Activated B cell treated with CpG ODN at 0.5 μM for 24 hours (primary cell): Measurements from ENCODE around the gene PGAP2. TPM values are rescaled to one million over a fixed set of nuclear protein-coding genes. Genes with fewer than 3 reads are reported as not detected.
"Not testable (repeated sequence)": the region's sequence is repeated elsewhere in the genome, so short reads cannot be mapped to it uniquely, and the experiment has no call there.

ENCODE experiments used
- ATAC-seq: fragments of 200-7000 bp; cut with Tn5 transposase; one replicate; pipeline ENCODE4 v1.10.0; 2021; ENCODE audit warnings: low read depth, mild to moderate bottlenecking, moderate library complexity
- CTCF ChIA-PET: fragments of 350-600 bp; sonication (Branson Sonifier 250); formaldehyde crosslinking; loops from one replicate; lab custom pipeline; 2021; ENCODE audit warnings: antibody characterized with exemption; lab: Charles Lee
- POLR2A ChIA-PET: fragments of 350-600 bp; sonication (Branson Sonifier 250); formaldehyde crosslinking; loops from one replicate; lab custom pipeline; 2021; ENCODE audit warnings: antibody characterized with exemption; lab: Charles Lee
- DNase-seq: peaks from one replicate; pipeline ENCODE4 v3.0.0; 2022
- H3K27ac Mint-ChIP-seq: one replicate; pipeline ENCODE4 v1.8.0; 2020; ENCODE audit warnings: mixed read lengths
- H3K27me3 Mint-ChIP-seq: one replicate; pipeline ENCODE4 v1.8.0; 2021; ENCODE audit warnings: mixed read lengths
- H3K36me3 Mint-ChIP-seq: one replicate; pipeline ENCODE4 v1.8.0; 2021; ENCODE audit warnings: low read depth, mixed read lengths
- H3K4me1 Mint-ChIP-seq: one replicate; pipeline ENCODE4 v1.8.0; 2021; ENCODE audit warnings: mixed read lengths
- H3K4me3 Mint-ChIP-seq: one replicate; pipeline ENCODE4 v1.8.0; 2020; ENCODE audit warnings: mild to moderate bottlenecking, mixed read lengths
- H3K9me3 Mint-ChIP-seq: one replicate; pipeline ENCODE4 v1.8.0; 2020; ENCODE audit warnings: mixed read lengths
- intact Hi-C: fragments of 100-400 bp; cut with micrococcal nuclease; formaldehyde crosslinking; loops from one replicate; pipeline ENCODE4 v1.15.1; 2024
- total RNA-seq: library from RNA; stranded (reverse); gene quantifications from 2 replicates; pipeline ENCODE4 v1.2.3, GENCODE V29; 2022
- TF ChIP-seq, protein P1 (sequence below): fragments of 200-600 bp; IDR thresholded peaks from one replicate; pipeline ENCODE4 v1.8.0; 2022; ENCODE audit warnings: antibody characterized with exemption, mild to moderate bottlenecking

Gene PGAP2
- total RNA-seq, 1 donor from 2014 or later, result 25.0 TPM

DNA sequence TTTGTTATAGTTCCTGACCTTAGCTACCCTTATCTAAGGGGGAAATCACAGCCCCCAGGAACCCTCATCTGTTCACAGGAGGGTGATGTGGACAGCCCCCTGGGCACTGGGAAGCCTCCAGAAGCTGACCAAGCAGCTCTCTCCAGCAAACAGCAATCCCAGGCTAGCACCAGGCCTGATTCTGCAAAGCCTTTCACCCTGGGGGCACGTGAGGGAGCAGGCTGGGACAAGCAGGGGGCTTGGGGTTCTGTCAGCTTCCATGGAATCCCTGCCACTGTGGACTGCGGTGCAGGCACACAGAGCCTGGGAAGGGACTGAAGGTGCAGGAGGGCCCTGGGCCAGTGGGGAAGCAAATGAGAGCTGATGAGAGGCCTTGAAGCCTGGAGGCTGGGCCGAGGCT, 2.1 kb downstream of the PGAP2 start:
- H3K9me3 Mint-ChIP-seq, result no peaks in the 10 kb centered on the region
- H3K4me1 Mint-ChIP-seq, result peaks cover 13% of the 10 kb centered on the region
- intact Hi-C loops, result no loop called here
- no peak overlapping the region for H3K27ac Mint-ChIP-seq
- ATAC-seq (no peak), DNase-seq (no peak)
- CTCF ChIA-PET, result interaction anchor here (1.2 to 4.2 kb wide), 2 partner anchors 29 to 262 kb away, joined by 5 to 36 read pairs; partner anchors contain the start of gene RHOG
- TF ChIP-seq, protein P1, sequence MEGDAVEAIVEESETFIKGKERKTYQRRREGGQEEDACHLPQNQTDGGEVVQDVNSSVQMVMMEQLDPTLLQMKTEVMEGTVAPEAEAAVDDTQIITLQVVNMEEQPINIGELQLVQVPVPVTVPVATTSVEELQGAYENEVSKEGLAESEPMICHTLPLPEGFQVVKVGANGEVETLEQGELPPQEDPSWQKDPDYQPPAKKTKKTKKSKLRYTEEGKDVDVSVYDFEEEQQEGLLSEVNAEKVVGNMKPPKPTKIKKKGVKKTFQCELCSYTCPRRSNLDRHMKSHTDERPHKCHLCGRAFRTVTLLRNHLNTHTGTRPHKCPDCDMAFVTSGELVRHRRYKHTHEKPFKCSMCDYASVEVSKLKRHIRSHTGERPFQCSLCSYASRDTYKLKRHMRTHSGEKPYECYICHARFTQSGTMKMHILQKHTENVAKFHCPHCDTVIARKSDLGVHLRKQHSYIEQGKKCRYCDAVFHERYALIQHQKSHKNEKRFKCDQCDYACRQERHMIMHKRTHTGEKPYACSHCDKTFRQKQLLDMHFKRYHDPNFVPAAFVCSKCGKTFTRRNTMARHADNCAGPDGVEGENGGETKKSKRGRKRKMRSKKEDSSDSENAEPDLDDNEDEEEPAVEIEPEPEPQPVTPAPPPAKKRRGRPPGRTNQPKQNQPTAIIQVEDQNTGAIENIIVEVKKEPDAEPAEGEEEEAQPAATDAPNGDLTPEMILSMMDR, result no peak
- peaks cover 5% of the 10 kb centered on the region for H3K36me3 Mint-ChIP-seq
- no peak overlapping the region for H3K4me3 Mint-ChIP-seq
- POLR2A ChIA-PET, result interaction anchor here (1.7 to 7.4 kb wide), 2 partner anchors 15 to 30 kb away, joined by 6 to 46 read pairs; partner anchors contain the start of gene RHOG
- H3K27me3 Mint-ChIP-seq, result no peaks in the 10 kb centered on the region

DNA sequence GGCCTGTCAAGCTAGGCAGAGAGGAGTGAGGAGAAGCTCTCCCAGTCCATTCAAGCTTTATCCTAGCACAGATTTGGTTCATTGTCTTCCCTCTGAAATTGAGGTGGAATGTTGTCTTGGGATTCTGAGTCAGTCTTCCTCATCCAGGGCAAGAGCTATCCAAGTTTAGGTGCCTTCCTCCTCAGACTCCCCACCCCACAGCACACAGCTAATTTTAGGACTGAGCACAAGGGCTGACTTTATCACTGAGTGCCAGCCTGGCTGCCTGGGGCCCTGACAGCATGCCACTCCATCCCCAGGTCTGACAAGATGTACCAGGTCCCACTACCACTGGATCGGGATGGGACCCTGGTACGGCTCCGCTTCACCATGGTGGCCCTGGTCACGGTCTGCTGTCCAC, 2.6 kb downstream of the PGAP2 start:
- Mint-ChIP-seq H3K36me3 (peaks cover 5% of the 10 kb centered on the region), H3K4me1 (peaks cover 13% of the 10 kb centered on the region), H3K9me3 (no peaks in the 10 kb centered on the region), H3K4me3 (no peak overlapping the region), H3K27ac (no peak overlapping the region), H3K27me3 (no peaks in the 10 kb centered on the region)
- no peak for DNase-seq
- intact Hi-C loops, result no loop called here
- ATAC-seq, result no peak
- TF ChIP-seq, protein P1, result no peak
- CTCF ChIA-PET, result interaction anchor here (1.2 to 4.2 kb wide), 2 partner anchors 29 to 262 kb away, joined by 5 to 36 read pairs; partner anchors contain the start of gene RHOG
- POLR2A ChIA-PET, result interaction anchor here (7.4 kb wide), 1 partner anchor 29 kb away, joined by 46 read pairs; the partner anchor contains the start of gene RHOG

DNA sequence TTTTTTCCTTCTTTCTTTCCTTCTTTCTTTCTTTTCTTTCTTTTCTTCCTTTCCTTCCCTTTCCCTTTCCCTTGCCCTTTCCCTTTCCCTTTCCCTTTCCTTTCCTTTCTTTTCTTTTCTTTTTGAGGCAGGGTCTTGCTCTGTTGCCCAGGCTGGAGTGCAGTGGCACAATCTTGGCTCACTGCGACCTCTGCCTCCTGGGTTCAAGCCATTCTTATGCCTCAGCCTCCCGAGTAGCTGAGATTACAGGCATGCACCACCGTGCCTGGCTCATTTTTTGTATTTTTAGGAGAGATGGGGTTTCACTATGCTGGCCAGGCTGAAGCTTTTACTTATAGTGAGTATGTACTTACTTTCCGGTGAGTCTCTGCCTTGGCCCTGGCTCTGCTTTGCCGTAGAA, 6.5 kb downstream of the PGAP2 start:
- intact Hi-C loops, H3K27me3 Mint-ChIP-seq, H3K27ac Mint-ChIP-seq, ATAC-seq, H3K9me3 Mint-ChIP-seq, H3K4me1 Mint-ChIP-seq, H3K4me3 Mint-ChIP-seq, DNase-seq, H3K36me3 Mint-ChIP-seq: not testable (repeated sequence)
- POLR2A ChIA-PET, result interaction anchor here (0.7 kb wide), 1 partner anchor 23 kb away, joined by 3 read pairs; no protein-coding TSS in a partner anchor
- CTCF ChIA-PET, result interaction anchor here (0.6 to 1.6 kb wide), 2 partner anchors 35 to 299 kb away, joined by 3 to 4 read pairs; no protein-coding TSS in a partner anchor

DNA sequence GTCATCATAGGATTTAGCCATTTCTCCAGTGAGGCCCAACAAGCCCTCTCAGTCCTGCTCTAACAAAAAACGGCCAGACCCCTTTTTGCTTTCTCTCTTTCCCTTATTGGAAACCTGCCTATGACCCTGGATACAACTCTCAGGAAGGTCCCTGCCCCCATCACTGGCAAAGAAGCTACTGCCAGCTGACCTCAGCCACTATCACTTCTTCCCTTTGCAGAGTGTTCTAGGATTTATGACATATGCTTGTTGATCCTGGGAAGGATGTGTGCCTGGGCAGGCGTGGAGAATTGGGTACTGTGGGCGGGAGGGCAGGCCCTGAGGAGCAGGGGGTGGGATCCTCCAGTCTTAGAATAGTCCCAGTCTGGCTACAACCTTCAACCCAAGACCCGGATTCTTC, 7.5 kb downstream of the PGAP2 start:
- H3K27ac Mint-ChIP-seq, result no peak overlapping the region
- TF ChIP-seq, protein P1, result no peak
- no peak overlapping the region for H3K4me3 Mint-ChIP-seq
- intact Hi-C loops, result no loop called here
- no peaks in the 10 kb centered on the region for H3K27me3 Mint-ChIP-seq
- no peaks in the 10 kb centered on the region for H3K36me3 Mint-ChIP-seq
- ATAC-seq, result no peak
- no peaks in the 10 kb centered on the region for H3K9me3 Mint-ChIP-seq
- ChIA-PET POLR2A (interaction anchor here (0.7 kb wide), 1 partner anchor 22 kb away, joined by 3 read pairs; no protein-coding TSS in a partner anchor), CTCF (no interaction called here)
- no peak for DNase-seq
- no peaks in the 10 kb centered on the region for H3K4me1 Mint-ChIP-seq

DNA sequence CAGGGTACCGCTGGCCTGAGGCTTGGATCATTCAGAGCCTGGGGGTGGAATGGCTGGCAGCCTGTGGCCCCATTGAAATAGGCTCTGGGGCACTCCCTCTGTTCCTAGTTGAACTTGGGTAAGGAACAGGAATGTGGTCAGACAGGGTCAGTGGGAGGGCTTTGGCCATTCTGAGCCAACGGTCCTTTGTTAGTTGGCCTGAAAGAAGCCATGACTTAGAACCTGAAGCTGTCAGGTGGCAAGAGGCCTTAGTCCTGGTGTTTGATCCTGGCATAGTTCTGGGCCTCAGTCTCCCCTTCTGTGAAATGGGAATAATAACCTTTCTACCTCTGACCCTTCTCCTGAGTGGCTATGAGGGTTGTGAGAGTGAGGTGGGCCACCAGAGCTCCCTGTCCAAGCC, 8.3 kb downstream of the PGAP2 start:
- CTCF ChIA-PET, result no interaction called here
- Mint-ChIP-seq H3K9me3 (no peaks in the 10 kb centered on the region), H3K4me3 (no peak overlapping the region), H3K4me1 (no peaks in the 10 kb centered on the region), H3K36me3 (no peaks in the 10 kb centered on the region), H3K27me3 (no peaks in the 10 kb centered on the region), H3K27ac (no peak overlapping the region)
- no peak for DNase-seq
- no peak for ATAC-seq
- intact Hi-C loops, result no loop called here
- POLR2A ChIA-PET, result no interaction called here
- TF ChIP-seq, protein P1, result no peak
